ENCODE data around the gene TRIM10.

Gene TRIM10

GRCh38 chr6:30160785-30161531, at the start of gene TRIM10:
TRIM10 (minus strand) TSS chr6:30161211; CDS start chr6:30160858, 353 bp downstream.
- H3K4me3 ChIP-seq (ENCODE audit: low read depth in 1 of 2, low read length in 2 of 2): no peak within 1 kb of the TSS
- no peaks in the 10 kb centered on the region for H3K9me3 ChIP-seq (ENCODE audit: low read length)
- no peak within 1 kb of the TSS for H3K9ac ChIP-seq (ENCODE audit: low read length)
- H3K27me3 ChIP-seq (ENCODE audit: control insufficient read depth in 1 of 2, insufficient read depth in 2 of 2, low read length in 2 of 2): no peaks in the 10 kb centered on the region
- H3K27ac ChIP-seq (ENCODE audit: low read depth, low read length): no peak within 1 kb of the TSS
- no peaks in the 10 kb centered on the region for H3K36me3 ChIP-seq (ENCODE audit: insufficient read depth, low read length)
- H3K4me1 ChIP-seq (ENCODE audit: insufficient read depth, low read length): no peaks in the 10 kb centered on the region

GRCh38 chr6:30207619-30208295, 46.7 kb upstream of the TRIM10 start:
- Histone ChIP-seq H3K36me3 (ENCODE audit: insufficient read depth, low read length) (peaks cover 7% of the 10 kb centered on the region), H3K27me3 (ENCODE audit: control insufficient read depth in 1 of 2, insufficient read depth in 2 of 2, low read length in 2 of 2) (no peaks in the 10 kb centered on the region), H3K4me3 (ENCODE audit: low read depth in 1 of 2, low read length in 2 of 2) (no peak overlapping the region), H3K9ac (ENCODE audit: low read length) (no peak overlapping the region), H3K27ac (ENCODE audit: low read depth, low read length) (no peak overlapping the region), H3K4me1 (ENCODE audit: insufficient read depth, low read length) (peaks cover 48% of the 10 kb centered on the region), H3K9me3 (ENCODE audit: low read length) (no peaks in the 10 kb centered on the region)

GRCh38 chr6:30206799-30207618, 46.0 kb upstream of the TRIM10 start:
- Histone ChIP-seq H3K4me1 (ENCODE audit: insufficient read depth, low read length) (peaks cover 42% of the 10 kb centered on the region), H3K9me3 (ENCODE audit: low read length) (no peaks in the 10 kb centered on the region), H3K27ac (ENCODE audit: low read depth, low read length) (no peak overlapping the region), H3K36me3 (ENCODE audit: insufficient read depth, low read length) (peaks cover 7% of the 10 kb centered on the region), H3K4me3 (ENCODE audit: low read depth in 1 of 2, low read length in 2 of 2) (no peak overlapping the region), H3K27me3 (ENCODE audit: control insufficient read depth in 1 of 2, insufficient read depth in 2 of 2, low read length in 2 of 2) (no peaks in the 10 kb centered on the region), H3K9ac (ENCODE audit: low read length) (no peak overlapping the region)

GRCh38 chr6:30206152-30206551, 45.1 kb upstream of the TRIM10 start:
- Histone ChIP-seq H3K4me3 (ENCODE audit: low read depth in 1 of 2, low read length in 2 of 2) (no peak overlapping the region), H3K36me3 (ENCODE audit: insufficient read depth, low read length) (peaks cover 7% of the 10 kb centered on the region), H3K9ac (ENCODE audit: low read length) (no peak overlapping the region), H3K9me3 (ENCODE audit: low read length) (no peaks in the 10 kb centered on the region), H3K27me3 (ENCODE audit: control insufficient read depth in 1 of 2, insufficient read depth in 2 of 2, low read length in 2 of 2) (no peaks in the 10 kb centered on the region), H3K4me1 (ENCODE audit: insufficient read depth, low read length) (peaks cover 33% of the 10 kb centered on the region), H3K27ac (ENCODE audit: low read depth, low read length) (no peak overlapping the region)

- no peak overlapping the region for H3K4me3 ChIP-seq (ENCODE audit: low read depth in 1 of 2, low read length in 2 of 2)
- H3K9ac ChIP-seq (ENCODE audit: low read length): no peak overlapping the region
- no peaks in the 10 kb centered on the region for H3K27me3 ChIP-seq (ENCODE audit: control insufficient read depth in 1 of 2, insufficient read depth in 2 of 2, low read length in 2 of 2)
- H3K36me3 ChIP-seq (ENCODE audit: insufficient read depth, low read length): peaks cover 14% of the 10 kb centered on the region
- no peaks in the 10 kb centered on the region for H3K9me3 ChIP-seq (ENCODE audit: low read length)
- H3K4me1 ChIP-seq (ENCODE audit: insufficient read depth, low read length): peaks cover 22% of the 10 kb centered on the region
- H3K27ac ChIP-seq (ENCODE audit: low read depth, low read length): no peak overlapping the region
These were observed 43.1 kb upstream of the TRIM10 start for GRCh38 chr6:30204116-30204515.

- Histone ChIP-seq H3K9ac (ENCODE audit: low read length) (no peak overlapping the region), H3K4me1 (ENCODE audit: insufficient read depth, low read length) (peaks cover 15% of the 10 kb centered on the region), H3K27ac (ENCODE audit: low read depth, low read length) (no peak overlapping the region), H3K4me3 (ENCODE audit: low read depth in 1 of 2, low read length in 2 of 2) (no peak overlapping the region), H3K9me3 (ENCODE audit: low read length) (no peaks in the 10 kb centered on the region), H3K36me3 (ENCODE audit: insufficient read depth, low read length) (peaks cover 30% of the 10 kb centered on the region), H3K27me3 (ENCODE audit: control insufficient read depth in 1 of 2, insufficient read depth in 2 of 2, low read length in 2 of 2) (no peaks in the 10 kb centered on the region)
These were observed 41.4 kb upstream of the TRIM10 start for GRCh38 chr6:30202366-30202765.

GRCh38 chr6:30200551-30201281, 39.7 kb upstream of the TRIM10 start:
- no peak overlapping the region for H3K9ac ChIP-seq (ENCODE audit: low read length)
- H3K27me3 ChIP-seq (ENCODE audit: control insufficient read depth in 1 of 2, insufficient read depth in 2 of 2, low read length in 2 of 2): no peaks in the 10 kb centered on the region

GRCh38 chr6:30198166-30199084, 37.4 kb upstream of the TRIM10 start:
- Histone ChIP-seq H3K9me3 (ENCODE audit: low read length) (no peaks in the 10 kb centered on the region), H3K27ac (ENCODE audit: low read depth, low read length) (no peak overlapping the region), H3K4me1 (ENCODE audit: insufficient read depth, low read length) (no peaks in the 10 kb centered on the region), H3K9ac (ENCODE audit: low read length) (no peak overlapping the region), H3K36me3 (ENCODE audit: insufficient read depth, low read length) (peaks cover 53% of the 10 kb centered on the region), H3K4me3 (ENCODE audit: low read depth in 1 of 2, low read length in 2 of 2) (no peak overlapping the region), H3K27me3 (ENCODE audit: control insufficient read depth in 1 of 2, insufficient read depth in 2 of 2, low read length in 2 of 2) (no peaks in the 10 kb centered on the region)

More at GRCh38 chr6:30200551-30201281, 39.7 kb upstream of the TRIM10 start:
- Histone ChIP-seq H3K9me3 (ENCODE audit: low read length) (no peaks in the 10 kb centered on the region), H3K4me1 (ENCODE audit: insufficient read depth, low read length) (no peaks in the 10 kb centered on the region), H3K4me3 (ENCODE audit: low read depth in 1 of 2, low read length in 2 of 2) (no peak overlapping the region), H3K36me3 (ENCODE audit: insufficient read depth, low read length) (peaks cover 47% of the 10 kb centered on the region), H3K27ac (ENCODE audit: low read depth, low read length) (no peak overlapping the region)

- no peak overlapping the region for H3K4me3 ChIP-seq (ENCODE audit: low read depth in 1 of 2, low read length in 2 of 2)
- H3K36me3 ChIP-seq (ENCODE audit: insufficient read depth, low read length): peaks cover 66% of the 10 kb centered on the region
- no peaks in the 10 kb centered on the region for H3K4me1 ChIP-seq (ENCODE audit: insufficient read depth, low read length)
These were observed 35.4 kb upstream of the TRIM10 start for GRCh38 chr6:30196376-30196775.

GRCh38 chr6:30195951-30196350, 34.9 kb upstream of the TRIM10 start:
- no peaks in the 10 kb centered on the region for H3K9me3 ChIP-seq (ENCODE audit: low read length)
- H3K27ac ChIP-seq (ENCODE audit: low read depth, low read length): no peak overlapping the region
- H3K4me1 ChIP-seq (ENCODE audit: insufficient read depth, low read length): no peaks in the 10 kb centered on the region
- H3K27me3 ChIP-seq (ENCODE audit: control insufficient read depth in 1 of 2, insufficient read depth in 2 of 2, low read length in 2 of 2): no peaks in the 10 kb centered on the region
- H3K36me3 ChIP-seq (ENCODE audit: insufficient read depth, low read length): peaks cover 69% of the 10 kb centered on the region
- no peak overlapping the region for H3K4me3 ChIP-seq (ENCODE audit: low read depth in 1 of 2, low read length in 2 of 2)
- H3K9ac ChIP-seq (ENCODE audit: low read length): no peak overlapping the region

More at GRCh38 chr6:30196376-30196775, 35.4 kb upstream of the TRIM10 start:
- Histone ChIP-seq H3K9me3 (ENCODE audit: low read length) (no peaks in the 10 kb centered on the region), H3K27ac (ENCODE audit: low read depth, low read length) (no peak overlapping the region), H3K27me3 (ENCODE audit: control insufficient read depth in 1 of 2, insufficient read depth in 2 of 2, low read length in 2 of 2) (no peaks in the 10 kb centered on the region), H3K9ac (ENCODE audit: low read length) (no peak overlapping the region)

Measured in muscle layer of colon (tissue), 2 donors.